ENCODE results near the gene SERPIND1.
A peak's percentile ranks its signal among the peaks of the same experiment; 100 is the strongest.
"Not testable (repeated sequence)": the region's sequence is repeated elsewhere in the genome, so short reads cannot be mapped to it uniquely, and the experiment has no call there.

SERPIND1 gene

DNA sequence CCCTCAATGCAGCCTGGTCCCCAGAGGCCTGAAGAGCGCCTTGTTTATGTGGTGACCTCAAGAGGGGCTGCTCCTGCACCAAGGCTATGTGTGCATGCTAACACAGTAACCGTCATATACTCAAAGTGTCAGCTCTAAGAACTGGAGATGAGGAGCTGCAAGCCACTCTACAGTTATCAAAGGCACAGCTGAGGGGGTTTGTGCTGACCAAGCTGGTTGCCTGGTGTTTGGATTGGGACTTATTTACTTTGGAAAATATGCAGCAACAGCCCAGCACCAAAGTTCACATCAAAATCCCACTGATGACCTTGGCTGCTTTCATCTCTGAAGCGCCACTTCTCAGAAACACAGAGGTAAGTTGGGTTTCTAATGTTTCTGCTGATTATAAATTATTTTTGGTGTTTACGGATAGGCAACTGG is at the start of gene SERPIND1:
Gene SERPIND1 (plus strand): TSS at position 321 of the 420 bp plus-strand sequence. CDS start 5,200 bp downstream, outside the sequence.
- no peak for DNase-seq (ENCODE audit: low spot score)
- no peak for FAIRE-seq

DNA sequence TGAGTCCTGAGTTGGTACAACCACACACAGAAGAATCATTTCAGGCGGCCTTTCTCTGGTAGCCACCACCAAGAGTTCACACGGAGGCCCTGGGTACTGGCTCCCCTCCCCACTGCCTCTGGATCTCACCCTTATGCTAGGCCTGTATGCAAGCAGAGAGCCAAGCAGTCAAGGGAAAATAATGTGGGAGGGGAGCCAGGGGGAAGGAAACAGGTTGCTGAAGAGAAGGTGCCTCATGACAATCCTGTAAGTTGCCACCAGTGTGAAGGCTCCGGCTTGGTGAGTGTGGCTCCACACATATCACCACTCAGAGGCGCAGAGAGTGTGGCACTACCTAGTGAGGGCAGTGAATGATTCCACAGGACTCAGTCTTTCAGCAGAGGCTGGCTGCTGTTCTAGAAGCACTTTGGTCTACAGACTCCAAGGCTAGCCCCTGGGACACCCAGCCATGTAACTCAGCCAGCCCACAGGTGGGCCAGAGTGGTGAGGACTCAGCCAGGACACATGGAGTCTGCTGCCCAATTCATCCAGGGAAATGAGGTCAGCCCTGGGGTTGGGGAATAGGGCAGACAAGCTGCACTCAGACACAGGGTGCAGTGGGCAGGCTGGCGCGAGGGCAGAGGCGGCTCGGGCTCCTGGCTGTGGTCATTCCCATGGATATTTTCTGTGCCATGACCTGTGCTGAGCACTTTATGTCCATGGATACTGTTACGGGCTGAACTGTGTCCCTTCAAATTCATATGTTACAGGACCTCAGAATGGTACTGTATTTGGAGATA is 49.0 kb upstream of the SERPIND1 start:
- DNase-seq (ENCODE audit: low spot score) = no peak
- peak; percentile 30 for FAIRE-seq

DNA sequence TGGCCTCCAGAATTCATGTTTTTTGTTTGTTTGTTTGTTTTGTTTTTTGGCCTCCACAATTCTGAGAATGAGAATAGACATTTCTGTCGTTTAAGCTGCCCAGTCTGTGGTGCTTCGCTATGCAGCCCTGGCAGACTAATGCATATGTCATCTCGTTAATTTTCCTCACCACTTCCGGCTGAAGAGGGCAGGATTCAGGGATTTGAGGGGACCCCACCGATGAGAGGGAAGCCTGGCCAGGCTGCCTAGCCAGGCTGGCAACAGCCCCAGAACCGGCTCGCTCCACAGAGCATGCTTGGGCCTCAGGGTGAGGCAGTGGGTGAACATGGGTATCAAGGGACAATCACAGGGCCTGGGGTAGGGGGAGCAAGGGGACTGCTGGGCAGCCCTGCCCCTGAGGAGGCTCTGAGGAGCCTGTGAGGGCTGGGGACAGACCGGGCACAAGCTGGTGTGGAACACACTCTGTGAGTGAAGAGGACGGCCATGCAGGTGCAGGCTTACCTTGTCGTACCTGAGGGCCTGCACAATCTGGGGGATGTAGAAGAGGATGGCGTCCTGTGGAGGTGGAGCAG is 47.8 kb upstream of the SERPIND1 start:
- FAIRE-seq (no peak), DNase-seq (ENCODE audit: low spot score) (no peak)

DNA sequence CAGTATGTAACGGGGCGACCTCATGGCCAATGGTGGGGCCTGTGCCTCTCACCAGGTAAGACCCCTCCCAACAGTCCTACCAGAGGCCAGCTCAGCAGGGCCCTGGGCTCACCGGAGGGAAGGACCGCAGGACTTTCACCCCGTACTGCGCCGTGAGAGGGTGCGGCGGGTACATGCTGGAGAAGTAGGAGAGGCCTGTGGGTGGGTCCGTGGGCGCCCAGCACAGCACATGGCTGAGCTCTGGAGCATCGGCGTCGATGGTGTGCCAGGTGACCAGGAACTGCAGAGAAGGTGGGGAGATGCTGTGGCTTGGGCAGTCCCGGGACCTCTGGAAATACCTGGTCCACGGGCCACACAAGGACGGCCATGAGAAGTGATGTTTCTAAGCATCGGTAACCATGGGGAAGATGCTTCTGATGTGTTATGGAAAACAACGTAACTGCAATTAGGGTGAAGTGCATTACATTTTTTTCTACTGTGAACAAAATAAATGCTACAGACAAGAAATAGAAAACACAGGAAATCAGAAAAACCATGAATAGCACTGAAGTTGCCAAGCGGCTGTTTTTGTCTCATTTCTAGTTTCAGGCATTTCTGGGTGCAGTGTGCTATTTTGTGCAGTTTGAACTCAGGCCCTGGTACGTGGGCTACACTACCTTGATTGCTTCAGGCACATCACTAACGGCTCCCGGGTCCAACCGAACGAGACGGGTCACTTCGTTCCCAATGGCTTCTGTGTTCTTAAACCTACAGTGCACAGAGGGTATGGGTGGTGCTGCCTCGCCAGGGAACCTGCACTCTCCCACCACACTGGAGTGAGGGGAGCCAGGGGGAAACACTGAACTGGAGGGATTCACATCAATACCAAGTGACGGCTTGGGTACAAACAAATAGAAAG is 46.5 kb upstream of the SERPIND1 start:
- peak; percentile 88 for FAIRE-seq
- no peak for DNase-seq (ENCODE audit: low spot score)

DNA sequence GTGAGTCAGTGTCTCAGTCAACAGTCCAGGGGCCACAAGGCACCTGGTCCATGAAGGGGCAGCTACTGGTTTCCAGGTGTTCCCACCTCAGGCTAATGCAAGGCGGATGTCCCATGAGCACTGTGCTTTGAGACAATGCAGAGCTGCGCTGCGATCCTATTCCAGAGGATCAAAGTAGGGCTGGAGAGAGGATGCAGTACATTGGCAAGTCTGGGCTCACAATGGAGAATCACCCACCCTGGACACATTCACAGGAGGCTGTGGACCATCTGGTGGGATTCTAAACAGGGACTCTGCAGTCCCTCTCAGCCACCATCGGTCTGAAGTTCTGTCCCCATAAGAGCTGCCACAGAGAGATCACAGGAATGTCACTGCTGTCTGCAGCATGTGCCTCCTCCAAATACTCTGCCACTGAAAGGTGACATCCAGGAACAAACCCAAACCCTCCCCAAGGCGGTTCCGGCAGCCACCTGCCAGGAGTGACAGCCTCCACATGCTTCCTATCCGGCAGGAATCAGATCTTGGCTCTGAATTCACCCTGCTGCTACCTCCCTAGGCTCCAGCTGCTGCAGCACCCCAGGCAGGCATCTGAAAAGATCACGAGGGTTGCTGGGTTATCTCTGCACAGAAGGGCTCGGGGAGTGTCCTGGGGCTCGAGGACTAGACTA is 45.3 kb upstream of the SERPIND1 start:
- DNase-seq (ENCODE audit: low spot score) = no peak
- FAIRE-seq = no peak

- FAIRE-seq = no peak
Measured at GRCh38 chr22:20729194-20729593, 44.7 kb upstream of the SERPIND1 start.

GRCh38 chr22:20732431-20732830 is 41.5 kb upstream of the SERPIND1 start:
- FAIRE-seq; DNase-seq (ENCODE audit: low spot score): not testable (repeated sequence)

More at GRCh38 chr22:20729194-20729593, 44.7 kb upstream of the SERPIND1 start:
- no peak for DNase-seq (ENCODE audit: low spot score)

DNA sequence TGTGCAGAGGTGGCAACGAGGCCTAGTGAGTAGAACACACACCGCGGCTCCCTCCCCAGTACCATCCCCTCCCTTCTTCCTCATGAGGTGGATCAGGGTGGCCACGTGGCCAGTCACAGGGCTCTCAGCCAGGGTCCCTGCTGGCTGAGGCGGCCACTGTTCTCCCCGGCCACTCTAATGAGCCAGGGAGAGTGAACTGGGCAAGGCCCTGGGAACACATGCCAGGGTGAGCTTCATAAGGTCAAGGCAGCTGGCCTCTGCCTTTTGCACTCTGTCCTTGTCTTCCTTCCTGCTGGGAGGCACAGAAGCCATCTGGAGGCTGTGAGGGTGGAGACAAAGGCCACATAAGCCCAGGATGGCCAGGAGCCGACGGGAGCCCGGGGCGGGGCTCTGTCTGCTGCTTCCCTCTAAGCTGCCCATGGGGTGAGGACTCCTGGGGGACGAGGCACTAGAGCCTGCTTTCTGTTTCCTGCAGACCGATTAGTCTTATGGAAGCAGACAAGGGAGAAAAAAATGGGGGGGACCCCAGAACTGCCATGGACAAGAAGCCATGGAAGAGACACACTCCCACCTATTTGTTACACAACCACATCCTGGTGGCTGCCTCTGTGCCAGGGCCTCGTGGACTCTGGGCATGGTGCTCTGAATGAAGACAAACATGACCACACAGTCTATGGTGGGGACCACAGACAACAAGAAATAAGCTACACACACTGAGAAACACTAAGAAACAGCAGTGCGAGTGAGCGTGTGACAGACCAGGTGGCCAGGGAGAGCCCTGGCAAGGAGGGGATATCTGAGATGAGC is 38.4 kb upstream of the SERPIND1 start:
- not testable (repeated sequence) for FAIRE-seq; DNase-seq (ENCODE audit: low spot score)

GRCh38 chr22:20736891-20737290 is 37.0 kb upstream of the SERPIND1 start:
- DNase-seq (ENCODE audit: low spot score); FAIRE-seq: not testable (repeated sequence)

- FAIRE-seq (no peak), DNase-seq (ENCODE audit: low spot score) (no peak)
Measured at GRCh38 chr22:20738394-20739089, 35.4 kb upstream of the SERPIND1 start.

GRCh38 chr22:20740222-20740951 is 33.5 kb upstream of the SERPIND1 start:
- DNase-seq (ENCODE audit: low spot score) (no peak), FAIRE-seq (no peak)

GRCh38 chr22:20741008-20741633 is 32.8 kb upstream of the SERPIND1 start:
- FAIRE-seq (peak; percentile 59), DNase-seq (ENCODE audit: low spot score) (no peak)

GRCh38 chr22:20741634-20742581 is 32.0 kb upstream of the SERPIND1 start:
- DNase-seq (ENCODE audit: low spot score) = peak; percentile 61

GRCh38 chr22:20742764-20743163 is 31.1 kb upstream of the SERPIND1 start:
- DNase-seq (ENCODE audit: low spot score) (no peak), FAIRE-seq (no peak)

More at GRCh38 chr22:20741634-20742581, 32.0 kb upstream of the SERPIND1 start:
- no peak for FAIRE-seq

- DNase-seq (ENCODE audit: low spot score) = no peak
- FAIRE-seq = no peak
Measured at GRCh38 chr22:20744456-20744855, 29.5 kb upstream of the SERPIND1 start.

DNA sequence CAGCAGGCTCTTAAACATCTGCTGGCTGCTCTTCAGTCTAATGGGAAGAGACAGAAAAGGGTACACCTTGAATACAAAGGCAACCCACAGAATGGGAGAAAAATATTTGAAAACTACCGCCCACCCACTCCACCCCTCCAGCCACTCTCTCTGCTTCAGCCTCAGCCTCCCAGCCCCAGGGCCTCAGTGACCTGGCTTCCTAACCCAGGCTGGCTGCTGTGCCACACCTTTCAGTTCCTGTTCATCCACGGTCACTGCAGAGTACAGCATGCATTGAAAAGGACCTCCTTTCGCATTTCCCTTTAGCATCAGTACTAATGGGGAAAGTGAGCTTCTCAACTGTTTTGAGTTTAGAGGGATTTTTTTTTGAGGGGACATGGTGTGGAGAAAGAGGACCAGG is 28.8 kb upstream of the SERPIND1 start:
- DNase-seq (ENCODE audit: low spot score) = no peak

GRCh38 chr22:20746431-20747189 is 27.3 kb upstream of the SERPIND1 start:
- FAIRE-seq (no peak), DNase-seq (ENCODE audit: low spot score) (no peak)

More for the DNA sequence above, 28.8 kb upstream of the SERPIND1 start:
- FAIRE-seq = no peak

Measured in urothelium cell line (cell line).